PC-9 (cell line): ENCODE results near the gene HAGH. TPM values are rescaled to one million over a fixed set of nuclear protein-coding genes. Genes with fewer than 3 reads are reported as not detected.

Source experiments
- BruUV-seq: library from RNA; stranded (reverse); fragments of 400-500 nt; replicated peaks from 2 replicates; lab custom pipeline; 2021; lab: Mats Ljungman, UMichigan
- CTCF ChIA-PET: fragments of 300-600 bp; sonication (Branson Sonifier 250); formaldehyde crosslinking; loops from one replicate; lab custom pipeline; 2022; ENCODE audit warnings: antibody characterized with exemption; lab: Charles Lee
- POLR2A ChIA-PET: fragments of 300-600 bp; sonication (Branson Sonifier 250); formaldehyde crosslinking; loops from one replicate; lab custom pipeline; 2022; ENCODE audit warnings: antibody characterized with exemption; ENCODE audit not compliant: unreplicated experiment; lab: Charles Lee
- DNase-seq, 2 experiments: peaks; one replicate each; pipeline versions ENCODE4 v3.0.0 to v3.0.0-alpha.2; 2015 to 2022; ENCODE audit warnings: mixed read lengths in 1 of 2
- H2AFZ ChIP-seq: fragments of 200-600 bp; sonication (generic); 2 replicates; pipeline ENCODE4 v1.8.1; 2017; ENCODE audit warnings: antibody characterized with exemption
- H3F3A ChIP-seq: fragments of 200-600 bp; sonication (generic); 2 replicates; pipeline ENCODE4 v1.8.1; 2017; ENCODE audit warnings: antibody characterized with exemption, mild to moderate bottlenecking, low read depth; ENCODE audit not compliant: insufficient read depth
- H3K27ac ChIP-seq: fragments of 200-600 bp; sonication (generic); 2 replicates; pipeline ENCODE4 v1.6.1; 2016; ENCODE audit warnings: mixed run types
- H3K27me3 ChIP-seq: fragments of 200-600 bp; sonication (generic); 2 replicates; pipeline ENCODE4 v1.6.1; 2016; ENCODE audit warnings: low read depth, mixed run types; ENCODE audit not compliant: insufficient read depth
- H3K36me3 ChIP-seq: fragments of 200-600 bp; sonication (generic); 2 replicates; pipeline ENCODE4 v1.6.1; 2016; ENCODE audit warnings: low read depth, mixed run types
- H3K4me1 ChIP-seq: fragments of 200-600 bp; sonication (generic); replicated peaks from 2 replicates; pipeline ENCODE4 v1.6.1; 2016; ENCODE audit warnings: mixed run types; ENCODE audit not compliant: insufficient read depth
- H3K4me2 ChIP-seq: fragments of 200-600 bp; sonication (generic); 2 replicates; pipeline ENCODE4 v1.6.1; 2017; ENCODE audit warnings: mixed run types
- H3K4me3 ChIP-seq: fragments of 200-600 bp; sonication (generic); 2 replicates; pipeline ENCODE4 v1.6.1; 2016; ENCODE audit warnings: mixed run types
- H3K79me2 ChIP-seq: fragments of 200-600 bp; sonication (generic); 2 replicates; pipeline ENCODE4 v1.6.1; 2017; ENCODE audit warnings: low read depth, mixed run types
- H3K9me2 ChIP-seq: fragments of 200-600 bp; sonication (generic); 2 replicates; pipeline ENCODE4 v1.8.1; 2017; ENCODE audit warnings: mild to moderate bottlenecking; ENCODE audit not compliant: insufficient read depth
- H3K9me3 ChIP-seq: fragments of 200-600 bp; sonication (generic); 2 replicates; pipeline ENCODE4 v1.8.1; 2016; ENCODE audit warnings: low read depth; ENCODE audit not compliant: insufficient read depth
- H4K20me1 ChIP-seq: fragments of 200-600 bp; sonication (generic); 2 replicates; pipeline ENCODE4 v1.8.1; 2017; ENCODE audit not compliant: insufficient read depth
- EZH2 ChIP-seq: fragments of 200-600 bp; sonication (generic); IDR thresholded peaks from 2 replicates; pipeline ENCODE4 v1.8.0; 2017; ENCODE audit warnings: antibody characterized with exemption, low read depth
- intact Hi-C: fragments of 100-400 bp; cut with micrococcal nuclease; formaldehyde crosslinking; loops from one replicate; pipeline ENCODE4 v1.10.0; 2022; ENCODE audit not compliant: unreplicated experiment
- total RNA-seq: library from RNA; stranded (reverse); gene quantifications from 2 replicates; pipeline ENCODE4 v1.2.3, GENCODE V29; 2021
- TF ChIP-seq, protein P1 (sequence below): fragments of 200-600 bp; sonication (generic); conservative IDR thresholded peaks from 2 replicates; pipeline ENCODE4 v1.6.1; 2017; ENCODE audit warnings: mixed run types, antibody characterized with exemption, mild to moderate bottlenecking, moderate library complexity

The HAGH gene
- total RNA-seq, 1 experiment from 2014 or later = 51.8 TPM

DNA sequence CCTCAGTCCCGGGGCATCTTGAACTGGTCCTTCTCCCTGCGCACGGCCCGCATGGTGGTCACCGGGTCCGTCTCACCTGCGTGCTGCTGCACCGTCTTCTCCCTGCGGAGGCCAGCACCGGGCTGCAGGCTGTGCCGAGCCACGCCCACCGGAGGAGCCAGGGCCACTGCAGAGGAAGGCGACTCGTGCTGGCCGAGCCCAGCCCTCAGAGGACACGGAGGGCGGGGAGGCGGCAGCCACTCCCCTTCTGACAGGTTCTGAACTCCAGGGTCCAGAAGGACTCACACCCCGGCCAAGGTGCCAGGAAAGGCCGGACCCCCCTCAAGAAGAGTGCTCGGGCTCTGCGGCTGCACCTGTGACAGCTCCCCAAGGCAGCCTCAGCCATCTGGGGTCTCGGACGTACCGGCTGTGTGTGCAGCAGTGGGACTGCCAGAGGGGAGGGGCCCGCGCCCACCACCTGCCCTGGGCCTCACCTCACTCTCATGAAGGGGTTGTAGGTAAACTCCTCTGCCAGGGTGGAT lies 17.3 kb downstream of the HAGH start:
- TF ChIP-seq EZH2 = no peak
- TF ChIP-seq, protein P1, sequence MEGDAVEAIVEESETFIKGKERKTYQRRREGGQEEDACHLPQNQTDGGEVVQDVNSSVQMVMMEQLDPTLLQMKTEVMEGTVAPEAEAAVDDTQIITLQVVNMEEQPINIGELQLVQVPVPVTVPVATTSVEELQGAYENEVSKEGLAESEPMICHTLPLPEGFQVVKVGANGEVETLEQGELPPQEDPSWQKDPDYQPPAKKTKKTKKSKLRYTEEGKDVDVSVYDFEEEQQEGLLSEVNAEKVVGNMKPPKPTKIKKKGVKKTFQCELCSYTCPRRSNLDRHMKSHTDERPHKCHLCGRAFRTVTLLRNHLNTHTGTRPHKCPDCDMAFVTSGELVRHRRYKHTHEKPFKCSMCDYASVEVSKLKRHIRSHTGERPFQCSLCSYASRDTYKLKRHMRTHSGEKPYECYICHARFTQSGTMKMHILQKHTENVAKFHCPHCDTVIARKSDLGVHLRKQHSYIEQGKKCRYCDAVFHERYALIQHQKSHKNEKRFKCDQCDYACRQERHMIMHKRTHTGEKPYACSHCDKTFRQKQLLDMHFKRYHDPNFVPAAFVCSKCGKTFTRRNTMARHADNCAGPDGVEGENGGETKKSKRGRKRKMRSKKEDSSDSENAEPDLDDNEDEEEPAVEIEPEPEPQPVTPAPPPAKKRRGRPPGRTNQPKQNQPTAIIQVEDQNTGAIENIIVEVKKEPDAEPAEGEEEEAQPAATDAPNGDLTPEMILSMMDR = no peak
- Histone ChIP-seq H3K4me1 (no peaks in the 10 kb centered on the region), H3K9me2 (no peaks in the 10 kb centered on the region), H3K4me3 (no peak overlapping the region), H3K27ac (no peak overlapping the region), H3K4me2 (no peak overlapping the region), H3K36me3 (no peaks in the 10 kb centered on the region), H4K20me1 (no peaks in the 10 kb centered on the region), H2AFZ (no peak overlapping the region), H3F3A (peaks cover 6% of the 10 kb centered on the region; the same call in 1 of the 2 replicates), H3K27me3 (no peaks in the 10 kb centered on the region), H3K9me3 (no peaks in the 10 kb centered on the region), H3K79me2 (no peaks in the 10 kb centered on the region)
- no TSS peak for BruUV-seq
- ChIA-PET CTCF (no interaction called here), POLR2A (no interaction called here)
- DNase-seq = no peak
- intact Hi-C loops = no loop called here

DNA sequence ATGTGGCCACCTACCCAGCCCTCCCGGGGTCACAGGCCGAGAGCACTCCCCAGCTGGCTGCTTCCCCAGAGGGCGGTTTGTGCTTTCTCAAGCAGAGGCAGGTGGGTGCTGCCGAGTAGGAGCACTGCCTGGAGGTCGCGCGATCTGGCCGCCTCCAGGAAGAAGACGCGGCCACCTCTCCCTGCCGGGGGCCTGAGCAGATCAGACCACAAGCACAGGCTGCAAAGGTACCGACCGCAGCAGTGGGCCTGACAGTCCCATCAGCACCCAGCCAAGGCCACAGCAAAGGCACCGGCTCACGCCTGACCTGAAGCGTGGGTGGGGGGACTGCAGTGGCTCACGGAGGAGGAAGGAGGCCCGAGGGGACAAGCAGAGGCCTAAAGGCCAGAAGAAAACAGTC lies 17.9 kb downstream of the HAGH start:
- Histone ChIP-seq H3K4me3 (no peak overlapping the region), H3K36me3 (no peaks in the 10 kb centered on the region), H4K20me1 (no peaks in the 10 kb centered on the region), H3K27ac (no peak overlapping the region), H3F3A (peaks cover 2% of the 10 kb centered on the region; the same call in 1 of the 2 replicates), H3K4me1 (no peaks in the 10 kb centered on the region), H3K9me2 (no peaks in the 10 kb centered on the region), H3K79me2 (no peaks in the 10 kb centered on the region), H3K9me3 (no peaks in the 10 kb centered on the region), H3K4me2 (no peak overlapping the region), H3K27me3 (no peaks in the 10 kb centered on the region), H2AFZ (no peak overlapping the region)
- no TSS peak for BruUV-seq
- ChIA-PET POLR2A (no interaction called here), CTCF (no interaction called here)
- TF ChIP-seq, protein P1 = no peak
- TF ChIP-seq EZH2 = no peak
- DNase-seq = no peak
- intact Hi-C loops = no loop called here

DNA sequence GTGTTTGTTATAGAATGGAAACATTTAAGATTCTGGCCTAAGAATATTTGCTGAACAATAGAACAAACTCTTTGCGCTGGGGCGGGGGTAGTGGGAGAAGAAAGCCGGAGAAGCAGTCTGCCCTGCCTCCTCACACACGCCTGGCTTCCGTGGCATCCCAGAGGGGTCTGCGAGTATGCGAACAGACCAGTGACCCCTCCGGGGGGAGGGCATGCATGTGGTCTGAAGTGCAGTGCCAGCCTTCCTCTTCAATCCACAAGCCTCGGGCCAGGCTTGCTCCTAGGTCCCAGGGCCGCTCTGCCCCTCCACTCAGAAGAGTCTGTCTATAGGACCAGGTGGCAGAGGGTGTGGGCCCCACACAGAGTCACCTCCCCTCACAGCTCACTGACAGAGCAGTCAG lies 19.0 kb downstream of the HAGH start:
- Histone ChIP-seq H3K4me1 (no peaks in the 10 kb centered on the region), H3K9me3 (no peaks in the 10 kb centered on the region), H3K79me2 (no peaks in the 10 kb centered on the region), H3F3A (no peaks in the 10 kb centered on the region; the same call in 1 of the 2 replicates), H3K27ac (no peak overlapping the region), H3K9me2 (no peaks in the 10 kb centered on the region), H3K27me3 (no peaks in the 10 kb centered on the region), H4K20me1 (no peaks in the 10 kb centered on the region), H2AFZ (no peak overlapping the region), H3K4me2 (no peak overlapping the region), H3K4me3 (no peak overlapping the region), H3K36me3 (no peaks in the 10 kb centered on the region)
- BruUV-seq = no TSS peak
- DNase-seq = no peak
- intact Hi-C loops = no loop called here
- TF ChIP-seq, protein P1 = no peak
- no peak for TF ChIP-seq EZH2
- CTCF ChIA-PET = no interaction called here
- POLR2A ChIA-PET = no interaction called here
